ENCODE data around the gene RAB11FIP5.

The RAB11FIP5 gene

DNA sequence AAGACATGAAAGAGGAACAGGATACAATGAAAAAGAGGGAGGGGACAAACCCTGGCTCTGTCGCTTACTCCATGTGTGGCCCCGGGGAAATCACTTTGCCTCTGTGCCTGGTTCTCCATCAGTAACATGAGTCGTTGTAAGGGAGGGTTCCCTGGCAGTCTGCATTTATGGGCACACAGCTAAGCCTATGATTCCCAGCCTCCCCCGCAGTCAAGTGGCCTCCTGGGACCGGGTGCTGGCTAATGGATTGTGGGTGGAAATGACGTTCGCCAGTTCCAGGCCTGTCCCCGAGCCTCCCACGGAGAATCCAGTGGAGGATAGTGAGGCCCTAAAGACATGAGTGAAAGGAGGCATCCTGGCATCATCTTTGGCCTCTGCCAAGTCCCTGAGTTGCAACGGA, 83.9 kb downstream of the RAB11FIP5 start:
- DNase-seq = no peak

DNA sequence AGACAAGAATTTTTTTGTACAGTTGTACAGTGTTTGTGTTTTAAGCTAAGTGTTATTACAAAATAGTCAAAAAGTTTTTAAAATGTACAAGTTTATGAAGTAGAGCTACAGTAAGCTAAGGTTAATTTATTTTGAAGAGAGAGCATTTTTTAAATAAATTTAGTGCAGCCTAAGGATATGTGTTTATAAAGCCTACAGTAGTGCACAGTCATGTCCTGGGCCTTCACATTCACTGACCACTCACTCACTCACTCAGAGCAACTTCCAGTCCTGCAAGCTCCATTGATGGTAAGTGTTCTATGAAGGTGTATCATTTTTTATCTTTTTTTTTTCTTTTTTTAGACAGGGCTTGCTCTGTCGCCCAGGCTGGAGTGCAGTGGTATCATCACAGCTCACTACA, 85.4 kb downstream of the RAB11FIP5 start:
- DNase-seq = no peak

DNA sequence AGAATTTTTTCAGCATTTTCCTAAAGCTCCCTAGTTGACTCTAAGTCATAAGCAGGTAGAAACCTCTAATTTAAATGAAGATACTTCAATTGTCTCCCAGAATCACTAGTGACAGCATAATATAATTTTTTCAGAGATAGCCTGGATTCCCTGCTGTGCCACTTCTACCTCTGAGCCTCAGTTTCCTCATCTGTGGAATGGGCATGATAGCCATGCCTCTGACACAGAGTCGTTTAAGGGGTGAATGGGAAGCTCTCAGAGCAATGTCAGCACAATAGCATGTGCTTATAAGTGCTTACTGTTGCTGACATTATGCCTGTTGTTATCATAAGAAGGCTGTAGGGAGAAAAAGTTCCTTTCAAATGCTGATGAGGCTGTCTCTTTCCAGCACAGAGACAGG, 89.3 kb downstream of the RAB11FIP5 start:
- no peak for DNase-seq
